Measurements from ENCODE around the gene ASB4. TPM values are rescaled to one million over a fixed set of nuclear protein-coding genes. Genes with fewer than 3 reads are reported as not detected.
A peak's percentile ranks its signal among the peaks of the same experiment; 100 is the strongest.
"Not testable (repeated sequence)": the region's sequence is repeated elsewhere in the genome, so short reads cannot be mapped to it uniquely, and the experiment has no call there.

Gene ASB4
- total RNA-seq, 2 donors from 2014 or later = 0.57 TPM; not detected in 1

GRCh38 chr7:95547361-95548348 lies 61.9 kb downstream of the ASB4 start:
- TF ChIP-seq CTCF (IDR thresholded peaks at IDR 0.05) (no peak), POLR2AphosphoS5 (IDR thresholded peaks at IDR 0.05) (peak; percentile 62)
- WGBS = 37% methylated on average over 6 of the region's 6 CpGs
- peaks cover 23% of the 10 kb centered on the region for H3K4me1 ChIP-seq (replicated peaks)
- no peak for DNase-seq (ENCODE audit: low spot score)
- intact Hi-C loops (cut with DNase I) = no loop called here
- no peaks in the 10 kb centered on the region for H3K27me3 ChIP-seq (replicated peaks; ENCODE audit: insufficient read depth)
- no peaks in the 10 kb centered on the region for H3K36me3 ChIP-seq
- H3K27ac ChIP-seq = peak overlapping the region; percentile 87 to 94
- no peak overlapping the region for H3K4me3 ChIP-seq
- H3K9me3 ChIP-seq = no peaks in the 10 kb centered on the region

- H3K9me3 ChIP-seq = no peaks in the 10 kb centered on the region
- peaks cover 23% of the 10 kb centered on the region for H3K4me1 ChIP-seq (replicated peaks)
- DNase-seq (ENCODE audit: low spot score) = peak; percentile 98
- H3K4me3 ChIP-seq = no peak overlapping the region
- peak; percentile 98 for TF ChIP-seq POLR2AphosphoS5 (IDR thresholded peaks at IDR 0.05)
- peak; percentile 19 for TF ChIP-seq POLR2A (IDR thresholded peaks at IDR 0.05)
- TF ChIP-seq CTCF (IDR thresholded peaks at IDR 0.05) = peak in 1 of 4 experiments; percentile 4
- H3K27ac ChIP-seq = peak overlapping the region; percentile 87 to 94
- intact Hi-C loops (cut with DNase I) = loop anchor here (1.0 kb wide), 1 partner anchor 46 kb away; the partner anchor contains the start of gene PDK4
- WGBS = 5% methylated on average over 6 of the region's 6 CpGs
- H3K27me3 ChIP-seq (replicated peaks; ENCODE audit: insufficient read depth) = no peaks in the 10 kb centered on the region
- no peaks in the 10 kb centered on the region for H3K36me3 ChIP-seq
These were observed 64.2 kb downstream of the ASB4 start for GRCh38 chr7:95549818-95550529.

GRCh38 chr7:95550546-95550945 lies 64.8 kb downstream of the ASB4 start:
- no peak for TF ChIP-seq POLR2AphosphoS5 (IDR thresholded peaks at IDR 0.05)
- no peak for TF ChIP-seq POLR2A (IDR thresholded peaks at IDR 0.05)
- TF ChIP-seq CTCF (IDR thresholded peaks at IDR 0.05) = no peak
- Histone ChIP-seq H3K4me1 (replicated peaks) (peaks cover 21% of the 10 kb centered on the region), H3K27me3 (replicated peaks; ENCODE audit: insufficient read depth) (no peaks in the 10 kb centered on the region), H3K4me3 (no peak overlapping the region), H3K9me3 (no peaks in the 10 kb centered on the region), H3K36me3 (no peaks in the 10 kb centered on the region), H3K27ac (peak overlapping the region; percentile 87 to 94)
- DNase-seq (ENCODE audit: low spot score) = no peak
- intact Hi-C loops (cut with DNase I) = loop anchor here (1.0 kb wide), 1 partner anchor 46 kb away; the partner anchor contains the start of gene PDK4
- 9% methylated on average over 4 of the region's 4 CpGs for WGBS

GRCh38 chr7:95552010-95552926 lies 66.5 kb downstream of the ASB4 start:
- 81% methylated on average over 34 of the region's 45 CpGs for WGBS
- H3K9me3 ChIP-seq; H3K36me3 ChIP-seq; intact Hi-C loops (cut with DNase I); H3K27me3 ChIP-seq (replicated peaks; ENCODE audit: insufficient read depth); H3K4me3 ChIP-seq; DNase-seq (ENCODE audit: low spot score): not testable (repeated sequence)
- H3K27ac ChIP-seq = peak overlapping the region in 1 of 2 donors; percentile 94
- H3K4me1 ChIP-seq (replicated peaks) = peaks cover 18% of the 10 kb centered on the region

Measured in prostate gland (tissue), 2 donors.